Loucy (cell line): ENCODE results near the gene SHISA5.
"Not testable (repeated sequence)": the region's sequence is repeated elsewhere in the genome, so short reads cannot be mapped to it uniquely, and the experiment has no call there.

Source experiments
- CTCF ChIP-seq: fragments of 200-600 bp; sonication (generic); conservative IDR thresholded peaks from 2 replicates; pipeline ENCODE4 v1.5.1; 2014; ENCODE audit warnings: mild to moderate bottlenecking, antibody characterized with exemption, low read length
- EZH2phosphoT487 ChIP-seq: fragments of 200-600 bp; IDR thresholded peaks from 2 replicates; pipeline ENCODE4 v1.6.1; 2018; ENCODE audit warnings: antibody characterized with exemption, mild to moderate bottlenecking, moderate library complexity, borderline replicate concordance

- not testable (repeated sequence) for TF ChIP-seq CTCF, EZH2phosphoT487
Measured at GRCh38 chr3:48530701-48531100, 26.7 kb upstream of the SHISA5 start.
